Amniotic epithelial cell (primary cell): Measurements from ENCODE around the gene LDLRAD4.

Experiments
- DNase-seq: peaks from one replicate; pipeline ENCODE4 v3.0.0-alpha.2; 2010; ENCODE audit warnings: low read depth

LDLRAD4 gene

DNA sequence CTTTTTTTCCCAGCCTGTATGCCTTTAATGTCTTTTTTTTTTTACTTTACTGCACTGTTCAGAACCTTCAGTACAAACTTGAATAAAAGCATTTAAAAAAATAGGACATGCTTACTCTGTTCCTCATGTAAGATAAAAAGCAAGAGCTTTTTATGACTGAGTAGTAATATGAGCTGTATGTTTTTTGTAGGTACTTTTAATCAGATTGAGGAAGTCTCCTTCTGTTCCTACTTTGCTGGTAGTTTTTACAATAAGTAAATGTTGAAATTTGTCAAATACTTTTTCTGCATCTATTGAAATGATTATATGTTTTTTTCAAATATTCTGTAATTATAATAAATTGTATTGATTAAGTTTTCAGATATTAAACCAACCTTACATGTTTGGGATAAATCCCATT is 318.0 kb downstream of the LDLRAD4 start:
- DNase-seq: no peak

- DNase-seq: no peak
Observed at GRCh38 chr18:13537022-13537780, 318.6 kb downstream of the LDLRAD4 start.

DNA sequence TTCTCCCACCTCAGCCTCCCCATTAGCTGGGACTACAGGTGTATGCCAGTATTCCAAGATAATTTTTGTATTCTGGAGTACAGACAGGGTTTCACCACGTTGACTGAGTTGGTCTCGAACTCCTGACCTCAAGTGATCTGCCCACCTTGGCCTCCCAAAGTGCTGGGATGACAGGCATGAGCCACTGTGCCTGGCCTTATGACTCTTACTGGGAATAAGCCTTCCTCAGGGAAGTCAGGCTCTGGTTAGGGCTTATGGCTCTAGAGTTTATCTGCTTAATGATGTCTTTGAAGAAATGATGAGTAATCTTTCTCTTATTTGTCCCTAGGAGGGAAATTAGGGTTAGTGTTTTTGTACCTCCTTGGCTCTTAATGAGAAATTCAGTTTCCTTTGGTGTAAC is 320.1 kb downstream of the LDLRAD4 start:
- no peak for DNase-seq

GRCh38 chr18:13539050-13539449 is 320.5 kb downstream of the LDLRAD4 start:
- DNase-seq: no peak

DNA sequence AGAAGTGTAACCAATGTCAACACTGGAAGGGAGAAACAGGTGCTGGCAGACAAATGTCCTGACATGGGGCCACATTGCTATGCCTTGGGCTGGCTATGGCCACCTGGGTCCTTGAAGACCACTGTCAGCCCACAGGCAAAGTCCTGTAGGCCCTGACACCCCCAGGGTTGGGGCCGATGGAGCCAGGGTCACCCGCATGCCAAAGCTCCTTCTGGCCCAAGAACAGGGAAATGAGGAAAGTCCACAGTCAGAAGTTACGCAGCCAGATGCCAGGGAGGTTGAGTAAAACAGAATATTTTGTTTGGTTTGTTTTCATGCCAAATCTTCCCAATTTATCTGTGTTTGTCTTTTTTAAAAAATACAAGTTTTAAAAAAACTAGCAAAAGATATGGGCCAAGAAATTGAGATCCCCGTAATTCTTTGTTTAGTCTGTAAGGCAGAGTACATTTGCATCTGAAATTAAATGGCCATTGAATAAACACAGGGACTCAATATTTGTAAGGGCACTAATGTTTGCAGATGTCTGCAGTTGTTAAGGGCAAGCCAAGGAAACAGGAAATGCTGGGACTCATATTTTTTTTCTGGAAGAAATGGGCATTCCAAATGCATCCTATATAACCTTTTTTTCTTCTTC is 321.4 kb downstream of the LDLRAD4 start:
- no peak for DNase-seq

GRCh38 chr18:13540477-13541182 is 322.1 kb downstream of the LDLRAD4 start:
- DNase-seq: no peak

DNA sequence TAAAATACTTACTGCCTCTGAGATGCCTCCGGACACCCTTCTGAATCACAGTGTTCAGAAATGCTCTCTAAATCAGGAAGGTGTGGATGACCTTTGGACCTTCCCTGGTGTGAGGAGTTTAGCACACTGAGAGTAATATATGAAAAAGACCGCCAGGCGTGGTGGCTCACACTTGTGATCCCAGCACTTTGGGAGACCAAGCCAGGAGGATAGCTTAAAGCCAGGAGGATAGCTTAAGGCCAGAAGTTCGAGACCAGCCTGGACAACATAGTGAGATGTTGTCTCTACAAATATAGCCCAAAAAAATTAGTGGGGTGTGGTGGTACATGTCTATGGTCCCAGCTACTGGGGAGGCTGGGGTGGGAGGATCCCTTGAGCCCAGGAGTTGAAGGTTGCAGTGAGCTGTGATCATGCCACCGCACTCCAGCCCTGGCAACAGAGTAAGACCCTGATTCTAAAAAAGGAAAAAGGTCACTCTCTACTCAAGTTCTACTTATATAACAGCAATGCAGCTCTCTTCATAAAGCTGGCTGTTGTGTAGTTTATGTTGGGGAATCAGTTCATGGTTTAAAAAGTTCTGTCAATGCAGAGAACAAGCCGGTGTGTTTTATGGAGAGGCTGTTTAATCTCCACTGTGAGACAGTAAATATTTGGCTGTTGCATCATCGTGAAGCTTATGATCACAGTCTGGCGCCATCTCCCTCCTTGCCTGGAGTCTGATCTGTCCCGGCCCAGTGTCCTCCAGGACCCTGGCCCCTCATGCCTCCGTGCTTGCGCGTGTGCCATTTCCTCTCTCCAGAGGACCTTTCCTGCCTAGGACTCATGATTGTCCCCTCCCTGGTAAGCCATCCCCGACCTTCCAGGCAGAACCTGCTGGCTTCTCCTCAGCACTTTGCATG is 323.3 kb downstream of the LDLRAD4 start:
- DNase-seq: peak; percentile 28

- DNase-seq: no peak
Observed at GRCh38 chr18:13542520-13542847, 323.9 kb downstream of the LDLRAD4 start.

DNA sequence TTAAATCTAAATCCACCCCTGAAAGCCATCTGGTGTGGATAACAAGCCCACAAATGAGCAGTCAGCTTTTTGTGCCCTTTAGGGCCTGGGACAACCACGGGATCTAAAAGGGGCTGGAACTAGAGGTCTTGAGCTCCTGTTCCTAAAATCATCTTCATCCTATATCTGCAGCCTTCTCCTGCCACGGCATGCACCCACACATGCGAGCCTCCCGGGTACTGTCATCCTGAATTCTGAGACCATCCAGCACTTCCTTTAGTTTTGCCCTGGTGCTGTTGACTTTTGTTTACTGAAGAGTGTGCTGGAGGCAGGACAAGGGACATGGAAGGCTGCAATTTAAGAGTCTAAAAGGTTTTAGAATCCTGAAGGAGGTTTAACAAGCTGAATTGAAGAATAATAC is 324.6 kb downstream of the LDLRAD4 start:
- no peak for DNase-seq

- no peak for DNase-seq
Observed at GRCh38 chr18:13543811-13544732, 325.5 kb downstream of the LDLRAD4 start.

DNA sequence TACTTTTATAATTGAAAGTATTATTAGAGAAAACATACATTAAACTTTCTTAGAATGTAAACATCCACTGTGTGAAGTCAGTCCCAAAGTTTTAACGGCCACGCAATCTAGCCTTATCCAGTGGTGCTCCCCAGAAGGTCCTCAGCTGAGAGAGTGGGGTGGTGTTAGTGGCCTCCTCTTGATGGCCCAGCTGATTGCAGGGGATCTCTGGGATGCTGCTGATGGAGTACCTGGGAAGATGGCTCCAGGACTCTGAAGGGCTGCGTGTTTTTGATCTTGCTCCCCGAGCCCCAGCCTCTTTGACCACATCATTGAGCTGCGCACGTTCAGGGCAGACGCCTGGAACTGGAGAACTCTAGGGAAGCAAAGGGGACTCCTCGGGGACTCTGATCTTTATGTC is 326.4 kb downstream of the LDLRAD4 start:
- no peak for DNase-seq

DNA sequence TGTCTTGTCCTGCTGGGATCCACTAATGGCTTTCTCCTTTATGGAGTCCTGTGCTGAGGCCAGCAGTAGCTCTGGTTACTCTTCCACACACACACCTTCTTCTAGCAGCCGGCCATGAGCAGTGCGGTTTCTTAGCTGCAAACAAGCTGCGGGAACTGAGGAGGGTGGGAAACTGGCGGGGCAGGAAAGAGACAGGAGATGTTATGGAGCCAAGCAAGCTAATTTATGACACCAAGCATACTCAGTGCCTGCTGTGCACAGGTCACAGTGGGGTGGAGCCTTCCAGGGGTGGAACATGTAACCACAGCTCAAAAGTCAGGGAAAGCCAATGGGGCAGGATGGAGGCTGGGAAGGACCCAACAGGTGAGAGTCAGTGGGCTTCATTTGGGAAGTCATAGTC is 327.0 kb downstream of the LDLRAD4 start:
- DNase-seq: no peak

- no peak for DNase-seq
Observed at GRCh38 chr18:13545955-13546354, 327.4 kb downstream of the LDLRAD4 start.

DNA sequence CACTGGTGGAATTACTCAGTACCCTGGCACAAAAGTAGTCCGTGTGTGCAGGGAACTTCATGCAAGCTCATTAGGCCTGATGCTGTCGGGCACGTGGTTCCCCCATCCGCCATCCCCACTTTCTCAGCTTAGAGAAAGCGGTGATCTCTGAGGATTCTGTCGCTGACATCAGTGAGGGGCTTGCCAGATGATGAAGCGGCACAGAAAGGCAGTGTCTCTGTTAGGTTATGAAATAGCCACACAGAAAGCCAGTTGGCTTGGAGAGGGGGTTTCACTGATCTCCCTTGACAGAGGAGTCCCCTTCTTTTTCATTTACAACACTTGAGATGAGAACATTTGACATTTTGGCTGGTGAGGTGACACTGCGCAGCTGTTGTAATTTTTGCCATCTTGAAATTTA is 328.1 kb downstream of the LDLRAD4 start:
- no peak for DNase-seq

DNA sequence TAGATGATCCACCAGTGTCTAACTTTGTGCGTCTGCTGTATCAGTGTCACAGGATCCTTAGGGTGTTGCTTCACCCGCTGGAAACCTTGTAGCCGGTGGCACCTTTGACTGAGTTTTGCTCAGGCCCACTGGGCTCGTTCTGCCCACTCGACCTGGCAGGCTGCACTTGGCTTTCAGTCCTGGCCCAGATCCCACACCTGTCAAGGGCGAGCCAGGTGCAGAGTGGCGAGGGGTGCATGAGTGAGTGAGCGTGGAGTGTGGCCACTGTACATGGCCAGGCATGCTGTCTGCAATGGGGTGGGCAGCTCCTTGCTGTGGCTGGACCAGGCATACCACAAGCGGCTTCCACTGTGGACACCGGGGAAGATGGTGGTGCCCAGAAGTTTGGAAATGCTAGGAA is 328.8 kb downstream of the LDLRAD4 start:
- no peak for DNase-seq

GRCh38 chr18:13548106-13548819 is 329.7 kb downstream of the LDLRAD4 start:
- no peak for DNase-seq

GRCh38 chr18:13548966-13549879 is 330.7 kb downstream of the LDLRAD4 start:
- DNase-seq: no peak

GRCh38 chr18:13549880-13550232 is 331.3 kb downstream of the LDLRAD4 start:
- DNase-seq: no peak
